Measurements from ENCODE around the gene ATP2B2.

DNA sequence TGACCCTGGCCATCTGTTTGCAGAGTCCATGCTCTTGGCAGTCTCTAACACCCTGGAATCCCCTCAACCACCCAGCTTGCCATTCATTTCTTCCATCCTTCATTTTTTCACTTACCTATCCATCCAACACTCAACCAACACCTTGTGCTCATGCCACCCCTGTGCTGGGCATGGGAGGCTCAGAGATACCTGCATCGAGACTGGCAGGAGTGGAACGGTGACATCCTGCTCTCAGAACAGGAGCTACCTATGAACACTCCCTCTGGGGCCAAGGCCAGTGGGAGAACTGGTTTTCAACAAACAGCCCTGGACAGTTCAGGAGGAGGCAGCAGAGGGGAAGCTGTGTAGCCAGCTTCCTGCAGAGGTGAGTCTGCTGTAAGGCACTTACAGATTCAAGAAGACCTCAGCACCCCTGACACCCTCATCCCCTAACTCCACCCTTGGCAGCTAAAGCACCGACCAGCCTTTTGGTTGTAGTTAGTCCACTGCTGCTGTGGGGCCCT lies 19.5 kb upstream of the ATP2B2 start:
- TF ChIP-seq, protein P1, sequence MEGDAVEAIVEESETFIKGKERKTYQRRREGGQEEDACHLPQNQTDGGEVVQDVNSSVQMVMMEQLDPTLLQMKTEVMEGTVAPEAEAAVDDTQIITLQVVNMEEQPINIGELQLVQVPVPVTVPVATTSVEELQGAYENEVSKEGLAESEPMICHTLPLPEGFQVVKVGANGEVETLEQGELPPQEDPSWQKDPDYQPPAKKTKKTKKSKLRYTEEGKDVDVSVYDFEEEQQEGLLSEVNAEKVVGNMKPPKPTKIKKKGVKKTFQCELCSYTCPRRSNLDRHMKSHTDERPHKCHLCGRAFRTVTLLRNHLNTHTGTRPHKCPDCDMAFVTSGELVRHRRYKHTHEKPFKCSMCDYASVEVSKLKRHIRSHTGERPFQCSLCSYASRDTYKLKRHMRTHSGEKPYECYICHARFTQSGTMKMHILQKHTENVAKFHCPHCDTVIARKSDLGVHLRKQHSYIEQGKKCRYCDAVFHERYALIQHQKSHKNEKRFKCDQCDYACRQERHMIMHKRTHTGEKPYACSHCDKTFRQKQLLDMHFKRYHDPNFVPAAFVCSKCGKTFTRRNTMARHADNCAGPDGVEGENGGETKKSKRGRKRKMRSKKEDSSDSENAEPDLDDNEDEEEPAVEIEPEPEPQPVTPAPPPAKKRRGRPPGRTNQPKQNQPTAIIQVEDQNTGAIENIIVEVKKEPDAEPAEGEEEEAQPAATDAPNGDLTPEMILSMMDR (IDR thresholded peaks at IDR 0.05): no peak
- no peak for TF ChIP-seq EZH2 (IDR thresholded peaks at IDR 0.05)
- TF ChIP-seq EZH2phosphoT487 (IDR thresholded peaks at IDR 0.05): no peak
